CD4-positive, alpha-beta T cell treated with Interleukin-6 for 4 hours (primary cell): ENCODE data around the gene TMTC2.
"Not testable (repeated sequence)": the region's sequence is repeated elsewhere in the genome, so short reads cannot be mapped to it uniquely, and the experiment has no call there.

ENCODE experiments used
- DNase-seq: peaks from one replicate; pipeline ENCODE4 v3.0.0-alpha.2; 2020; ENCODE audit warnings: mixed read lengths

Gene TMTC2

DNA sequence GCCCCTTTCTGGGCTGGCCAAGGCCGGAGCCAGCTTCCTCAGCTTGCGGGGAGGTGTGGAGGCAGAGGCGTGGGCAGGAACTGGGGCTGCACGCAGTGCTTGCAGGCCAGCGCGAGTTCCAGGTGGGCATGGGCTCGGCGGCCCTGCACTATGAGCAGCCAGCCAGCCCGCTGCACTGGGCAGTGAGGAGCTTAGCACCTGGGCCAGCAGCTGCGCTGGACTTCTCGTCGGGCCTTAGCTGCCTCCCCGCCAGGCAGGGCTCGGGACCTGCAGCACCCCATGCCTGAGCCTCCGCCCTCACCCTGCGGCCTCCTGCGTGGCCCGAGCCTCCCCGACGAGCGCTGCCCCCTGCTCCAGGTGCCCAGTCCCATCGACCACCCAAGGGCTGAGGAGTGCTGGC is 42.0 kb downstream of the TMTC2 start:
- DNase-seq: no peak

DNA sequence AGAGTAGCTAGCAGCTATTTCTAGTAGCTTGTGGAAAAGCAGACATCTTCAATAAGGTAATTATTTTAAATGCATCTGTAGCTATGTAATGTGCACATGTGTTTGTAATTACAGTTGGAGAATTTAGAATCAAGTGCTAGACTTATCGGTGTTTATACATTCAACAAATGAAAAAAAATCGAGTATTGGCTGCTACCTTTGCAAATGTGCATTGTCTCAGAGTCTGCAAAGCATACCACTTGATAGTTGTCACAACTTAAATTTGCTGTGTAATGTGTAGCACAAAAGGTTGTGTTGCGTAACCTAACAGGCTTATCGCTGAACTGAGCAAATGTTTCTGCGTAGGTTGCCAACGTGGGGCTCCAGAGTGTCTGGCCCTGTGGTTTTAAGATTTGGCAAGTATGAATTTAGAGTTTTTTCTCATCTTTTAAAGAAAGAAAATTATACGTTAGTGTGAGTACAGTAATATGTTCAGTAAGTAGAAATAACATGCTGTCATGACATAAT is 44.3 kb downstream of the TMTC2 start:
- no peak for DNase-seq

DNA sequence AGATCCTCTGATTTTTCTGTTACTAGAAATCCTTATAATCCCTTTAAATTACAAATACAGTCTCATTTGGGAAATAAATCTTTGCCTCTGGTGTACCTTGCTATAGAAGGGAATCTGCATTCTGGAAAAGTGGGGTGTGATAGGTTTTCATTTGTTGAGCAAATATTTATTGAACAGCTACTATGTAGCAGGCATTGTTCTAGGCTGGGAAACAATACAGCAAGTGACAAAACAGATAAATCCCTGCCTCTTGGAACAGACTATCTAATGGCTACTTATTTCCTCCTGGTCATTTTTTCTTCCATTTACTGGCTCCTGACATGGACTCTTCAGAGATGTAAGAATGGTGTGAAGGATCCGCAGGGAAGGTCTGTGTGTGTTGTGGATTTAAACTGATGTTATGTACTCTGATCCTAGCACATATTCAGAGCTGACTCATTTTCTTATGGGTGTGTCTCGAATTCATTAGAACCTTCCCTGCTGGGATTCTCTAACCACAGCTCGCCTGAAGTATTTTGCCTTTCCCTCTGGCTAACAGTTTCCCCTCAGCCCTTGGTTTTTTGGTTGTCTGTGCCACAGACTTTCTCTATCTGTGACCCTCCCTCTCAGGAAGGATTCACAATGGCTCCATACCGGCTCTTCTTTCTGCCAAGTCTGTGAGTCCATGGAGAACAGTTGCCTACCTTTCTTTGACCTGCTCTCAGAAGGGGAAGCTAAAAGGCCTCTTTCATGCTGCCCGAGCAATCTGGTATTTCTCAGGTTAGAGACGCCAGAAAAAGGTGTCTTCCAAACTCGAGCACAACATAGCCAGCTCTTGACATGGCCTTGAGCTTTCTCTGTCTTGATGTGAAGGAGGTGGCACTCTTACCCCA is 53.7 kb downstream of the TMTC2 start:
- no peak for DNase-seq

DNA sequence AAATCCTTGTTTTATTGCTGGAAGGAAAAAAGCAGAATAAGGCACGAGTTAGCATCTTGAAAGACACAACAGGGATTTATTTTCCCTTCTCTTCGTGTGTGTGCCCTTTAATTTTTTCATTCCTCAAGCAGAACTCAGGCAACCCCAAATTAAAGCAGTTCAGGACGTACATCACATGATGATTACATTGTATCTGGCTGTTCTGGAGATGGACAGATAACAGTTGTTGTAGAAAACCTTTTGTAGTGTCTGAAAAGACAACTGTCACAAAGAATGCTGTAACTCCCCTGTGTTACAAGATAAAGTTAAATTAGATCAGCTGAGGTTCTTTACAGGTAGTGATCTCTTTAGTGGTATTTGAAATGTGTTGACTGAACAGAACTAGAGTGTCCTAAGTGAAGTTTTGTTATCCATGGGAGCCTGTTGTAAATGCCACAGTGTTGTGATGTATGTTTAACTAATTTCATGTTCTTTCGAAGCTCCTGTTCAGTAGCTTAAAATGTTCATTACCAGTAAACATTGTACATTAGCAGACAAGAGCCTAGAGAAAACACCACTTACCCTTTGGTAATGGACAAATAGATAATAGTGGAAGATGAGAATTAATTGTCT is 58.5 kb downstream of the TMTC2 start:
- DNase-seq: no peak

DNA sequence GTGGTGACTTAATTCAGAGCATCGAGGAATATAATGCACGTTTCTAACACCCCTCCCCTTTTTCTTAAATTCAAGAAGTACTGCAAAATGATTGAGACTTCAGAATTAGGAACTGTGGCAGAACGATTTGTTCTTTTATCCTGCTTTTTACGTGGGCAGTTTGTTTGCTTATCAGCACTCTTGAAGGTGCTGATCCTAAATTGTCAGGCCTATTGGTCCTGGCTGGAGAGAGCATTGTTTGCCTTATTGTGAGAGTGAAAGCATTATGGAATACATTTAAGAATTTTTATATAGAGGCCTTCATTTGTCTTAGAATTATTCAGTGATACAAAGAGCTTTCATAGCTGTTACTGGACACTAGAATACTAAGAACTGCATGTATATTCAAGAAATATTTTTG is 59.1 kb downstream of the TMTC2 start:
- DNase-seq: no peak

DNA sequence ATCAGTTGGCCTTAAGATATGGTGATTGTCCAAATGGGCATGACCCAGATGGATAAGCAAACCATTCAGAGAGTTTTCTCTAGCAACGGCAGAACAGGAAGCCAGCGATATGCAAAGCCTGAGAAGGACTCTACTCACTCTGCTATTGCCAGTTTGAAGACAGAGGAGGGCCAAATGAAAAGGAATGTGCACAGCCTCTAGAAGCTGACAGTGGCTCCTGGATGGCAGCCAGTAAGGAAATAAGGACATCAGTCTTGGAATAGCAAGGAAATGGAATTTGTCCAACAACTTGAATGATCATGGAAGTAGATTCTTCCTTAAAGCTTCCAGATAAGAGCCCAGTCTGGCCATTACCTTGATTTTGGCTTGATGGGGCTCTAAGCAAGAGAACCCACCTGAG is 60.0 kb downstream of the TMTC2 start:
- DNase-seq: no peak

DNA sequence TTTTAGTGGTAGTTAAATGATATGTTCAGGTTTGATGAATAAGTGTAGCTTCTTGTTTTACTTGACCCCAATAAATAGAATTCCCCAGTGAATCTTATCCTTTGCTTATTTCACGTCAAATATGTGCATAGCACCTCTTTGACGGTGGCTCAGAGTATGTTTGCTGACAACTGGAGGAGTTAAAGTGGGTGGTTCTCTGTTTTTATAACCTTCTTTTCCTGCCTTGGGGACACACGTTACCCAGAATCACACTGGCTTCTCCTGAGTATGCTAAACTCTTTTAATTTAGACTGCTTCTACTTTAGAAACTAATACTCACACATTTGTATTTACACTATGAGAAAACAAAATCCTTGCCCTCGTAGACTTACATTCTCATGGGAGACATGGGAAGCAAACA is 62.3 kb downstream of the TMTC2 start:
- DNase-seq: no peak

DNA sequence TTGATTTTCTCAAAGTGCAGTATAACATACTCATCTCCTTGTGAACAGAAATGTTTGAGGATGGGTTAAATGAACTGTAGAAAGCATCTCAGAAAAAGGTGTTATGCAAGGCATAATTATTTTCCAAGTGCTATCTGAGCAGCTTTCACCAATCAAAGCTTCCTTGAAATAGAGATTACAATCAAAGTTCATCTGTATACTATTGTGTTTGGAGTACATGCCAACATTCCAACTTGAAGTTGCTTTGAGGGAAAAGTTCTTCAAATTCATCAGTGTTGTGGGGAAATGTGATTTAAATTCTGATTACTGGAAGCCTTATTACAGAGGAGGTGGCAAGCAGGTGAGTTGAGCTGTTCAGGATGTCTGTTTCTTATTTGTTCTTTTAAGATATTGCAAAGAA is 68.2 kb downstream of the TMTC2 start:
- DNase-seq: no peak

DNA sequence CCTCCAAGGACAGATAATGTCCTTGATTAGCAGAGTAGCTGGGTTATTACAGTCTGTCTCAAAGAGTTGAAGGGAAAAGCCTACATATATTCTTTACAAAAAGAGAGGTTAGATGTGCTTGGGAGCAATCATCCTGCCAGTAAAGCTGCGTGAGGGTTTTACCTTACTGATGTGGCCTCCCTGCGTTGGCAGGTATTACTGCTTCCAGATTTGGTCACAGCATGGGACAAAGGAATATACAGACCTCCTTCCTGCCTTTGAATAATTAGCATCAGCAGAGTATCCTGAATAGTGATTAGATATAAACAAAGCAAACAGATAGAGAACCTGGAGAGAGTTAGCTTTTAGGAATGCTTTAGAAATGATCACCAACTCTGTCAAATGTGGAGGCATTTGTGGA is 69.6 kb downstream of the TMTC2 start:
- DNase-seq: no peak

DNA sequence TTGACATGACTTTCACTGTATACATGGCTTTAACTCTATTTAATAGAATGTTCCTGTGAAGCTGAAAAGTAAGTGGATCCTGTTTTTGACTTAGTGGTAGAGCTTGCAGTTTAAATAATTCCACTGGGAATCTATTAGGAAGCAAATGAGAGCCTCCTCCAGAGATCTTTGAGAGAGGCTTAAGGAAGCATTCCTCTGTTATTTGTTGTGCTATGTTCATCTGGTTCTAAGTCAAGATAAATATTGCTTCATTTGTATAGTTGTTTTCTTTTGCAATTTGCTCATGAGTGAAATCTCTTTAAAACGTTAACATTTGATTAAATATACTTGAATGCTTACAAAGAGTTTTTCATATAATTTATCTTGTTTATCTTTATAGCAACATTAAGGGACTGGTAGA is 70.4 kb downstream of the TMTC2 start:
- DNase-seq: no peak

DNA sequence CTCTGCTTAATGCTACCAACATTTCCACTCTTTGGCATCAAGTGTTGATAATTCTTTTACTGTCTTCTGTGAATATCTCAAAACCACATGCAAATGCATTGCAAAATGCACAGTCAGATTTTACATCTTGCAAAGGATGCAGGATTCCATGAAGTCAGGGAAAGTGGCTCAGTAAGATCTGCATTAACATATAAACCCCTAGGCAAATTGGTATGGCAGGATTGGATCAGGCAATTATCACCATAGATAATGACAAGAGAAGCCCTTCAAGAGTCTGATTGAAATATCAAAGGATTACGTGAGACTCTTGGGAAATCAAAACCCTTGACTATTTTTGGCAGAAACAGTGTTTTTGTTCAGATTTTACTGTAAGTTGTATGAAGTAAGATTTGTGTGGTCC is 71.0 kb downstream of the TMTC2 start:
- no peak for DNase-seq

DNA sequence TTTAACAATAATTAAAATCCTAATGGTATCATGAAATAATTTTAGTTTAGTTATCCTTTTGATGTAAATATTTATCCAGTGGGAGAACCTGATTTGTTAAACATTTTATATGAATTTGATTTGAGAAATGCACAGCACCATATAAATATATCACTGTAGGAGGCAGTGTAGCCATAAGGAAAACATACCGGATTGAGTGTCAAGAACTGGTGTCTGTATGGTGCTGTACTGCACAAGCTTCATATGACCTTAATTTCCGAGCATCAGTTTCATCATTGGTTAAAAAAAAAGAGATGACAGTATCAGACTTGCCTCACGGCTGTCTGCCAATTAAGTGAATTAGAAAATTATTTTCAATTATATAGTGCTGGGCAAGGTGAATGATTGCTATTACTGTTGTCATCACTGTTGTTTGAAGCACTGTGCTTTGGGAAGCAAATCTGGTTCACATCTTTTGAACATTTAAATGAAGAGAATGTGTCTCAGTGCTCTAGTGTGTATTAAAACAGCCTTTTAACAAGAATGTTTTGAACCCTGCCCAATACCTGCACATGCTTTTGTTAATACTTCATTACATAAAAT is 72.1 kb downstream of the TMTC2 start:
- no peak for DNase-seq

DNA sequence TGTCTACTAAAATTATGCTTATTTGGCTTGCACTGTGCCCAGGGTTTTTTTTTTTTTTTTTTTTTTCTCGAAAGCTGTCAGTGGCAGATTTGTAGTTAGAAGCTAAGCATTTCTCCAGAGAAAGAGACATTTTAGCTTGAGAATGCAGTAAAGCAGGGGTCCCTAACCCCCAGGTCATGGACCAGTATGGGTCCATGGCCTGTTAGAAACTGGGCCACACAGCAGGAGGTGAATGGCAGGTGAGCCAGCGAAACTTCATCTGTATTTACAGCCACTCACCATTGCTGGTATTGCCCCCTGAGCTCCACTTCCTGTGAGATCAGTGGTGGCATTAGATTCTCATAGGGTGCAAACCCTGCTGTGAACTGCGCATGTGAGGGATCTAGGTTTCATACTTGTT is 73.7 kb downstream of the TMTC2 start:
- DNase-seq: no peak

DNA sequence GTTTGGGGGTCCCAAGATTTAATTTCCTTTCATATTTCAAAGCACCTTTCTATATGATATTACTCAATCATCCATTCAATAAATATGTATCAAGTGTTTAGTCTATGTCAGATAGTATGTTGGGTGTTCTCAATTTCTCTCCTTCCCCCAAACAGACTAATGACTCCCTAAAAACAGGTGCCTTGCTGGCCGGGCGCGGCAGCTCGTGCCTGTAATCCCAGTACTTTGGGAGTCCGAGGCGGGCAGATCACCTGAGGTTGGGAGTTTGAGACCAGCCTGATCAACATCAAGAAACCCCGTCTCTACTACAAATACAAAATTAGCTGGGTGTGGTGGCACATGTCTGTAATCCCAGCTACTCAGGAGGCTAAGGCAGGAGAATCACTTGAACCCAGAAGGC is 78.5 kb downstream of the TMTC2 start:
- not testable (repeated sequence) for DNase-seq

DNA sequence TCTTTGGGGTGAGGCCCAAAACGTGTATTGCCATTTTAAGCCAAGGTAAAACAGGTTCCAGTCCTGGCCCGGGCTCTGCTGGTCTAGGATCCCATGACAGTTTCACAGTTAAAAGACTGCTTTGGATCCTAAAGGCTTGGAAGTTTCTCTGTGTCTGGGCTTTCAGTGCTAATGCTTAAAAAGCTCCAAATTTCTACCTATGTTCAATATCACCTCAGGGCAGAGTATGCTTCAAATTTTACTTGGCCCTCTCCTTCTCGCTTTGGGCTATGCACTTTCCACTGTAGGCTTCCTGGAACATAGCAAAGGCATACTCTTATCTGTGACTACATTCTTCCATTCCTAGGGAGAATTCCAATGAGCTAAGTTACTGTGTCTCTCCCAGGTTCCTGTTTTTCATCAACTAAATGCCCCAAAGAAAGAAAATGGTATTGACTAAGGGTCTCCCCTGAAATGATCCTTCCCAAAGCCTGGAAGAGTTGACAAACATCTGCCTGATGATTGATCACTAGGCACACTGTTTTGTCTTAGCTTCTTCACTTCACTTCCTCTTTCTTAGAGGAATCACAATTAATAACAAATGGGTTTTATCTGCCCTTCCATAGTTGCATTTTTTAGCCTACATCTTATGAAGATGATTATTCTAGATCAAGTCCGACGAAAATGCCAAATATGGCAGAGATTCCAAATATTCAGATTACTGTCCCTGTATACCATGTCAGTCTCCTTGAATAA is 79.4 kb downstream of the TMTC2 start:
- DNase-seq: no peak

DNA sequence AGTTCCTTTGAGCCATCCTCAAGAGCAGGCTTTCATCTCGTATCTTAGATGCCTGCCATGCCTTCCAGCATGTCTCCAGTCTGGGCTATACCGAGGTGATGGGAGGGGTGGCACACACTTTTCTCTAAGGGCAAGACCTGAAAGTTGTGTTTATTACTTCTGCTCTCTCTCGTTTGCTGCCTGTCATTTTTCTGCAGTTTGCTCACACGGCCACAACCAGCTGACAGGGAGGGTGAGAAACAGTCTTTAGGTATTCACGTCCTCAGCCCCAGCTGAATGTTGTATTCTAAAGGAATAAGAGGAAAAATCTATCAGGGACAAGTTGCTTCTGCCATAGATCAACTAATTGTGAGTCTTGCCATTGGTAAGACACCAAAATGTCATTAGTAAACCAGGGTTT is 88.0 kb downstream of the TMTC2 start:
- DNase-seq: no peak

DNA sequence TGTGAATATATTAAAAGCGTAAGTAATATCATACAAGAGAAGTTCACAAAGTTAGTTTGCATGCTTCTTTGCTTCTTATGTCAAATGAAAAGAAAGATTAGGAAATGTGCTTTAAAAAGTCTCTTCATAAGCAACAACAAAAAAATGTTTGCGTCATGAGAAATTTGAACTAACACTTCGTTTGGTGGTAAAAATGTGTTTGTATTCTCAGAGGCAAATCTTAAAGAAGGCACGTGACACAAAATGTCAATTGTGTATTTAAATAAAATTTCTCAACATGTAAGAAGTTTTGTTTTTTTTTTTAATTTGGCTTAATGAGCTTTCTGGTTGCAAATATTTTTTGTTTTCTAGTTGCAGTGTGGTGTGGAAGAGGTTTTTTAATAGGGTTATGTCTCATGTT is 93.8 kb downstream of the TMTC2 start:
- no peak for DNase-seq

DNA sequence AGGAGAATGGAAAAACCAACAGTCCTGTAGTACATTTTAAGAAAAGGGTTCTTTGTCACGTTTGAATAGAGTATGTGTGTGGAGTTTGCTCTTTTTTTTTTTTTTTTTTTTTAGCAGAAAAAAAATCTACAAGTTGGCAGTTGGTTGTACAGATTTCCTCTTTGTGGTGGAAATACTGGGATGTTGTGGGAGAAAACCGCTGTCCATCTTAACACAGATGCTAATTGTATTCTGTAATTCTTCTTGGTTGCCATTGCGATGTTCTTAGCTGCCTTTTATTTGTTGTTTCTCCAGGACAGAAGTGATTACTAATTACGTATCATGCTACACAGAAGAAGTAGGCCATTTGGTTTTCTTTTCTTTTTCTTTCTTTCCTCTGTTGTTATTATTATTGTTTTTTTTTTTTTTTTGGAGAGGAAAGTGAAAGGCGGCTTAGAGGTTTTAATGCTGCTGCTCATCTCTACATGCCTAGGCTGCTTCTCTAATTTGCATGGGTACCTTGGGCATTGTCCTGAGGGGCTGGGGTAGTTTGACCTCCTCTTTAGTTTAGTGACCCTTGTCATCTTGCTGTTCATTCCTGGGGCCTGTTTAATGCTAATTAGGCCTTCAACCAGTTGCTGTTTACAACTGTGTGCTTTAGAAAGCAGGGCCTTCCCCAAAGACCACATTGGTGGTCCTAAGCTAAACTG is 94.7 kb downstream of the TMTC2 start:
- no peak for DNase-seq

DNA sequence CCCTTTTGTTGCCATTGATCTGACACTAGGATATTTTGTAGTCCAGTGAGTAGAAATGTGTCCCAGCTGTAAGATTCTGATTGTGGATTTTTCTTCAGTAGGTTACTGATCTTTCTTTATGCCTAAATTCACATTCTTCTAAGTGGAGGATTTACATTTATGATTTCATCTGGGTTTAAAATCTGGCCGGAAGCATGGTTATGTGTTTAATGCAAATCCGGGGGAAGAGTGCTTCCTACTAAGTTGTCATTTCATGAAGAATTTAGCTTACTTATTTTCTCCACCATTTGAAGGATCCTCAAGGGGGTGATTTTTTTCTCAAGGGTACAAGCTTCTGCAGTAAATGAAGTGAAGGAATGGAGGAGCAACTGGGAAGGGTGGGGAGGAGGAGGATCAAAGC is 96.7 kb downstream of the TMTC2 start:
- DNase-seq: no peak

DNA sequence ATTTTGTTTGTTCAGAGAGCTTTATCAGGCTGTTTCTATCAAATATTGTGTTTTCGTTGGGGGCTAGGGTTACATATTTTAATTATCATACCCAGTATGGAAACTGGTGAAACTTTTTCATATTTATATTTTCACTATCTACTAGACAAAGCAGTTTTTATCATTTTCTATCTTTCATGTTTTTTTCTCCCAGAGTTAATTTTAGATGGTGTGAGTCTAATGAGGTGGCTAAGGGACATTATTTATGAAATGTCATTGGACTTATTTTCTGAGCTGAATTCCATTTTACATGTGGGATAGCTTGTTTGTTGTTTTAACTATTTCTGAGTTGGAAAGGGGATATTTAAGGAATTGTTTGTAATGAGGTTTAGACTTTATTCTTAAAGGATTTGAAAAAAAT is 100.3 kb downstream of the TMTC2 start:
- no peak for DNase-seq

DNA sequence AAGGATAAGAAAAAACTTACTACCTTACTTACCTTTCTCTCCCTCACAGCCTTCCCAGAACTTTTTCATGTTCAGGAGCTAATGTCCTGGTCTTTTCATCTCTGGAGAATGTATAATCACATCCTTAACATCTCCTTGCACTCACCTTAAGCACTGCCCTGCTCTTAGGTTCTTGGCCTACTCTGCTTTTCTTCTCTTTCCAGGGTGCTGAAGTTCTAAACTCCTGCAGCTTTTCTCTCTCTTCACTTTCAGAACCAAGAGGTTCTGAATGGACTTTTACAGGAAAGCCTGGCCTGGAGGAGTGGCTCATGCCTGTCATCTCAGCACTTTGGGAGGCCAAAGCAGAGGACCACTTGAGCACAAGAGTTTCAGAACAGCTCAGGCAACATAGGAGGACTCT is 101.9 kb downstream of the TMTC2 start:
- DNase-seq: no peak

DNA sequence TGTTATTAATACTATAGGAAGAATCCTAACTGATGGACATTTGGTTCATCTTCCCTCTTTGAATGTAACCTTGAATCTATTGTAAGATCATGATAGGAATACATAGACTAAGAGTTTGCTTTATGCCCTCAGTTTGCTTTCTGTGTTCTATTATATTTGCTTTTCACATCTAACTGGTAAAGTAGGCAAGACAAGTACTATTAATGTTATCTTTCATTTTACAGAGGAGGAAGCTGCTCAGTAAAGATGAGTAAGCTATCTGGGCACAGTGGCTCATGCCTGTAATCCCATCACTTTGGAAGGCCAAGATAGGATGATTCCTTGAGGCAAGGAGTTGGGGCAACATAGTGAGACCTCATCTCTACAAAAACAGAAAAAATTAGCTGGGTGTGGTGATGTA is 103.0 kb downstream of the TMTC2 start:
- DNase-seq: no peak

DNA sequence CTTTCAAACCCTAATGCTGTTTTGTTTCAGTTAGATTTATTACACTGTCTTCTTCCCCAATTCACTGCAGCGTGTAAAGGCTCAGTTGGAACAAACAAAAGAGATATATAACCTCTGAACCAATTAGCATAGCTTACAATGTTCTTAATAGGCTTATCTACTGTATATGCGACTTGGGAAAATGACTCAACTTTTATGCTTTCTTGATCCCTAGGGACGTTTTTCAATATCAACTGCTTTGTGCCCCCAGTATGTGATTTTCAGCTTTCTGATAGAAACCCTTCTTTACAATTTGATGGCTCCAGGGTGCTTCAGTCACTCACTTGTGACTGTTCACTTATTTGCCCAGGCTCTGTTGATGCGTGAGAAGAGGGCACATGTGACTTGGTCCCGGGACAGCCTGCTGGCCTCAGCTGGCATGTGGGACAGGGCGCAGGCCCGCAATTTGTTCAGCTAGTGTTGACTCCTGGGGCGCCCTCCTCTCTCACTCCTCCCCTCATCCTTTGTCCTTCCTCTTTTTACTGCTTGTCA is 107.1 kb downstream of the TMTC2 start:
- DNase-seq: no peak
